Fibroblast of pulmonary artery (primary cell): ENCODE data around the gene PIP4P1.
A peak's percentile ranks its signal among the peaks of the same experiment; 100 is the strongest.

Source experiments
- DNase-seq: peaks from one replicate; pipeline ENCODE4 v3.0.0-alpha.2; 2010; ENCODE audit warnings: low read depth
- H3K4me3 ChIP-seq: replicated peaks from 2 replicates; pipeline ENCODE4 v1.5.1; 2011; ENCODE audit warnings: low read depth, mild to moderate bottlenecking, control low read depth, low read length, moderate library complexity
- CTCF ChIP-seq: IDR thresholded peaks from 2 replicates; pipeline ENCODE4 v1.5.1; 2011; ENCODE audit warnings: mild to moderate bottlenecking, control low read depth, low read length, inconsistent platforms; ENCODE audit errors: missing control alignments

Gene PIP4P1

GRCh38 chr14:20435582-20436362, 25.5 kb downstream of the PIP4P1 start, which contains the start of gene KLHL33:
TSS of gene KLHL33 (minus strand) at chr14:20436166. CDS start at chr14:20435811, 355 bp downstream.
- DNase-seq = no peak
- TF ChIP-seq CTCF = no peak
- H3K4me3 ChIP-seq = no peak within 1 kb of the TSS

- no peak overlapping the region for H3K4me3 ChIP-seq
- no peak for DNase-seq
- TF ChIP-seq CTCF = no peak
Measured at GRCh38 chr14:20434701-20435581, 26.3 kb downstream of the PIP4P1 start.

GRCh38 chr14:20429801-20430669, 31.2 kb downstream of the PIP4P1 start:
- H3K4me3 ChIP-seq = no peak overlapping the region
- no peak for TF ChIP-seq CTCF
- DNase-seq = no peak

- no peak for TF ChIP-seq CTCF
- no peak for DNase-seq
- H3K4me3 ChIP-seq = no peak overlapping the region
Measured at GRCh38 chr14:20428802-20429201, 32.4 kb downstream of the PIP4P1 start.

- DNase-seq = no peak
- TF ChIP-seq CTCF = no peak
- H3K4me3 ChIP-seq = no peak overlapping the region
Measured at GRCh38 chr14:20428010-20428365, 33.2 kb downstream of the PIP4P1 start.

- DNase-seq = peak; percentile 59
- no peak overlapping the region for H3K4me3 ChIP-seq
- TF ChIP-seq CTCF = no peak
Measured at GRCh38 chr14:20427231-20428009, 33.8 kb downstream of the PIP4P1 start.
